Measurements from ENCODE around the gene ZMIZ1.
A peak's percentile ranks its signal among the peaks of the same experiment; 100 is the strongest.

The ZMIZ1 gene

GRCh38 chr10:79149345-79149661 lies 80.5 kb downstream of the ZMIZ1 start:
- DNase-seq (ENCODE audit: low read depth in 3 of 3, low spot score in 1 of 3), result no peak

GRCh38 chr10:79149662-79150443 lies 81.1 kb downstream of the ZMIZ1 start:
- DNase-seq (ENCODE audit: low read depth in 3 of 3, low spot score in 1 of 3), result peak in 2 of 3 donors; percentile 3 to 10

GRCh38 chr10:79150444-79150754 lies 81.6 kb downstream of the ZMIZ1 start:
- DNase-seq (ENCODE audit: low read depth in 3 of 3, low spot score in 1 of 3), result no peak

- no peak for DNase-seq (ENCODE audit: low read depth in 3 of 3, low spot score in 1 of 3)
Measured at GRCh38 chr10:79152423-79152817, 83.7 kb downstream of the ZMIZ1 start.

- no peak for DNase-seq (ENCODE audit: low read depth in 3 of 3, low spot score in 1 of 3)
Measured at GRCh38 chr10:79153745-79154144, 85.0 kb downstream of the ZMIZ1 start.

GRCh38 chr10:79155301-79156081 lies 86.7 kb downstream of the ZMIZ1 start:
- no peak for DNase-seq (ENCODE audit: low read depth in 3 of 3, low spot score in 1 of 3)

GRCh38 chr10:79156334-79157274 lies 87.8 kb downstream of the ZMIZ1 start:
- DNase-seq (ENCODE audit: low read depth in 3 of 3, low spot score in 1 of 3), result no peak

- DNase-seq (ENCODE audit: low read depth in 3 of 3, low spot score in 1 of 3), result no peak
Measured at GRCh38 chr10:79158004-79158340, 89.2 kb downstream of the ZMIZ1 start.

GRCh38 chr10:79158402-79159097 lies 89.8 kb downstream of the ZMIZ1 start:
- DNase-seq (ENCODE audit: low read depth in 3 of 3, low spot score in 1 of 3), result no peak

- DNase-seq (ENCODE audit: low read depth in 3 of 3, low spot score in 1 of 3), result no peak
Measured at GRCh38 chr10:79159141-79159651, 90.4 kb downstream of the ZMIZ1 start.

GRCh38 chr10:79159785-79160184 lies 91.0 kb downstream of the ZMIZ1 start:
- DNase-seq (ENCODE audit: low read depth in 3 of 3, low spot score in 1 of 3), result no peak

GRCh38 chr10:79160191-79160590 lies 91.4 kb downstream of the ZMIZ1 start:
- no peak for DNase-seq (ENCODE audit: low read depth in 3 of 3, low spot score in 1 of 3)

GRCh38 chr10:79161557-79161956 lies 92.8 kb downstream of the ZMIZ1 start:
- no peak for DNase-seq (ENCODE audit: low read depth in 3 of 3, low spot score in 1 of 3)

- DNase-seq (ENCODE audit: low read depth in 3 of 3, low spot score in 1 of 3), result no peak
Measured at GRCh38 chr10:79162022-79162421, 93.3 kb downstream of the ZMIZ1 start.

- no peak for DNase-seq (ENCODE audit: low read depth in 3 of 3, low spot score in 1 of 3)
Measured at GRCh38 chr10:79162861-79163665, 94.3 kb downstream of the ZMIZ1 start.

GRCh38 chr10:79163666-79163975 lies 94.9 kb downstream of the ZMIZ1 start:
- no peak for DNase-seq (ENCODE audit: low read depth in 3 of 3, low spot score in 1 of 3)

- no peak for DNase-seq (ENCODE audit: low read depth in 3 of 3, low spot score in 1 of 3)
Measured at GRCh38 chr10:79164075-79164474, 95.3 kb downstream of the ZMIZ1 start.

GRCh38 chr10:79165070-79165778 lies 96.5 kb downstream of the ZMIZ1 start:
- DNase-seq (ENCODE audit: low read depth in 3 of 3, low spot score in 1 of 3), result no peak

GRCh38 chr10:79166312-79166721 lies 97.6 kb downstream of the ZMIZ1 start:
- DNase-seq (ENCODE audit: low read depth in 3 of 3, low spot score in 1 of 3), result no peak

- DNase-seq (ENCODE audit: low read depth in 3 of 3, low spot score in 1 of 3), result no peak
Measured at GRCh38 chr10:79166741-79167140, 98.0 kb downstream of the ZMIZ1 start.
